Hepatocyte (in vitro differentiated cells): ENCODE results near the gene CCDC196.

Source experiments
- EZH2phosphoT487 ChIP-seq: fragments of 200-600 bp; sonication (generic); IDR thresholded peaks from one replicate; pipeline ENCODE4 v1.6.1; 2018; ENCODE audit warnings: antibody characterized with exemption, mild to moderate bottlenecking, low read depth, moderate library complexity; ENCODE audit not compliant: unreplicated experiment, severe bottlenecking
- TF ChIP-seq, protein P1 (sequence below): fragments of 200-600 bp; sonication (generic); IDR thresholded peaks from 2 replicates; pipeline ENCODE4 v1.5.1; 2016; ENCODE audit warnings: antibody characterized with exemption, mild to moderate bottlenecking; ENCODE audit not compliant: poor library complexity

DNA sequence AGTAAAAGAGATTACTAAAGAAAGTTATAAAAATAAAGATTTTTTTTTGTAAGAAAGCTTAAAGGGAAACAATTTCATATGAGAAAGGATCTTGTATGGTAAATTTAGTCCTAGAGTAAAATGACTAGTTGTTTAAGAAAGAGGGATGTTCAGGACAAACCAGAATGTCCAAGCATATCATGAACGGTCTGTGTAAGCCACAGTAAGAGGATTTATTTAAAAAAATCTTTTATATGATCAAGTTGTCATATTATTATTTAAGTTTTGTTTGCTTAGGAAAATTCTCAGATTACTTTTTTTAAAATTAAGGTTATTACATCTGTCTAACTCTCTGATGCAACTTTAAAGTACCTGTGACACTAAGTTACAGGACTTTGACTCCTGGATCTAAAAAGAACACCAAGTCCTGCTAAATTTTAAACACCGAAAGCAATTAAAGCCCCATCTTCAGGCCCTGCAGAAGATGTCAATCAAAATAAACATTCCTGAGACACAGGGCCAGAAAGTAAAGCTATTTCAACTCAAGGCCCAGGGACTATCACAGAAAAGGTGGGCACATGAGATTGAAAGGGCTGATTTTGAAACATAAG is 17.3 kb upstream of the CCDC196 start:
- TF ChIP-seq, protein P1, sequence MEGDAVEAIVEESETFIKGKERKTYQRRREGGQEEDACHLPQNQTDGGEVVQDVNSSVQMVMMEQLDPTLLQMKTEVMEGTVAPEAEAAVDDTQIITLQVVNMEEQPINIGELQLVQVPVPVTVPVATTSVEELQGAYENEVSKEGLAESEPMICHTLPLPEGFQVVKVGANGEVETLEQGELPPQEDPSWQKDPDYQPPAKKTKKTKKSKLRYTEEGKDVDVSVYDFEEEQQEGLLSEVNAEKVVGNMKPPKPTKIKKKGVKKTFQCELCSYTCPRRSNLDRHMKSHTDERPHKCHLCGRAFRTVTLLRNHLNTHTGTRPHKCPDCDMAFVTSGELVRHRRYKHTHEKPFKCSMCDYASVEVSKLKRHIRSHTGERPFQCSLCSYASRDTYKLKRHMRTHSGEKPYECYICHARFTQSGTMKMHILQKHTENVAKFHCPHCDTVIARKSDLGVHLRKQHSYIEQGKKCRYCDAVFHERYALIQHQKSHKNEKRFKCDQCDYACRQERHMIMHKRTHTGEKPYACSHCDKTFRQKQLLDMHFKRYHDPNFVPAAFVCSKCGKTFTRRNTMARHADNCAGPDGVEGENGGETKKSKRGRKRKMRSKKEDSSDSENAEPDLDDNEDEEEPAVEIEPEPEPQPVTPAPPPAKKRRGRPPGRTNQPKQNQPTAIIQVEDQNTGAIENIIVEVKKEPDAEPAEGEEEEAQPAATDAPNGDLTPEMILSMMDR: no peak
- no peak for TF ChIP-seq EZH2phosphoT487
